SK-N-MC (cell line): ENCODE measurements around the gene CINP.

Experiments used
- EZH2 ChIP-seq: fragments of 200-600 bp; sonication (generic); IDR thresholded peaks from one replicate; pipeline ENCODE4 v1.6.1; 2017; ENCODE audit warnings: antibody characterized with exemption
- POLR2AphosphoS5 ChIP-seq: IDR thresholded peaks from 2 replicates; pipeline ENCODE4 v1.6.1; 2012; ENCODE audit warnings: mild to moderate bottlenecking, low read depth, low read length, borderline replicate concordance

DNA sequence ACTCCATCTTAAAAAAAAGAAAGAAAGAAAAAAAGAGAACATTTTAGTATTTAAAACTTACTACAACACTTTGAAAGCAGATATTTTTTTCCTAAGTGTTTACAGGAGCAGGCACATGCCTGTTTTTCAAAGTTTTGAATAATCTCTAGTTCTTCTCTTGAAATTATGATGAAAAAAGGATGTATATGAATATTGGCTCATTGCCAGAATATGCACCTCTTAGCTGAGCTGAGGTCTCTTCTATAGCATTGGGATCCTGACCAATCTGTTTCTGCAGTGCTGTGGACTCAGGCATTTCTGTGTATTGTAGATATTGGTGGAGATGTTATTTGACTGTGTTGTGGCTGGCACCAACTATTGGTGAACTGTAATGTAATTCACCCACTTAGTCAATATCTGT lies 15.0 kb upstream of the CINP start:
- TF ChIP-seq POLR2AphosphoS5 (no peak), EZH2 (no peak)
